Fibroblast of pulmonary artery (primary cell): Measurements from ENCODE around the gene PLA2G4E.
A peak's percentile ranks its signal among the peaks of the same experiment; 100 is the strongest.

Experiments used
- DNase-seq: peaks from one replicate; pipeline ENCODE4 v3.0.0-alpha.2; 2010; ENCODE audit warnings: low read depth
- H3K4me3 ChIP-seq: replicated peaks from 2 replicates; pipeline ENCODE4 v1.5.1; 2011; ENCODE audit warnings: low read depth, mild to moderate bottlenecking, control low read depth, low read length, moderate library complexity
- CTCF ChIP-seq: IDR thresholded peaks from 2 replicates; pipeline ENCODE4 v1.5.1; 2011; ENCODE audit warnings: mild to moderate bottlenecking, control low read depth, low read length, inconsistent platforms; ENCODE audit errors: missing control alignments

PLA2G4E gene

GRCh38 chr15:41989573-41990242 lies 31.1 kb downstream of the PLA2G4E start:
- peak; percentile 79 for DNase-seq
- H3K4me3 ChIP-seq, result no peak overlapping the region
- TF ChIP-seq CTCF, result peak; percentile 97

- no peak for TF ChIP-seq CTCF
- H3K4me3 ChIP-seq, result no peak overlapping the region
- DNase-seq, result no peak
These were observed 31.8 kb downstream of the PLA2G4E start for GRCh38 chr15:41988896-41989572.

- no peak for TF ChIP-seq CTCF
- no peak for DNase-seq
These were observed 32.9 kb downstream of the PLA2G4E start for GRCh38 chr15:41987925-41988275.

GRCh38 chr15:41987246-41987924 lies 33.5 kb downstream of the PLA2G4E start:
- no peak for DNase-seq
- TF ChIP-seq CTCF, result no peak
- H3K4me3 ChIP-seq, result no peak overlapping the region

More at GRCh38 chr15:41987925-41988275, 32.9 kb downstream of the PLA2G4E start:
- no peak overlapping the region for H3K4me3 ChIP-seq

GRCh38 chr15:41985236-41986160 lies 35.3 kb downstream of the PLA2G4E start:
- TF ChIP-seq CTCF, result no peak
- no peak for DNase-seq
- H3K4me3 ChIP-seq, result no peak overlapping the region

- DNase-seq, result no peak
- TF ChIP-seq CTCF, result no peak
- H3K4me3 ChIP-seq, result no peak overlapping the region
These were observed 36.2 kb downstream of the PLA2G4E start for GRCh38 chr15:41984622-41985021.
